Keratinocyte (primary cell): ENCODE data around the gene OR5V1. TPM values are rescaled to one million over a fixed set of nuclear protein-coding genes. Genes with fewer than 3 reads are reported as not detected.

ENCODE experiments used
- DNase-seq: peaks from one replicate; pipeline ENCODE4 v3.0.0-alpha.2; 2011; ENCODE audit warnings: low read depth, missing footprints, low spot score
- FAIRE-seq: peaks from 2 replicates; lab custom pipeline; 2011; peaks lifted over from hg19 to GRCh38; lab: Jason Lieb, UNC
- H2AFZ ChIP-seq: 2 replicates; pipeline ENCODE4 v1.6.0; 2012; ENCODE audit warnings: low read length, control low read depth, inconsistent platforms; ENCODE audit not compliant: control insufficient read depth
- H3K27ac ChIP-seq: 2 replicates; pipeline ENCODE4 v1.5.1; 2011; ENCODE audit warnings: low read length; ENCODE audit not compliant: control insufficient read depth, insufficient read depth
- H3K27me3 ChIP-seq: 3 replicates; pipeline ENCODE4 v1.6.0; 2011; ENCODE audit warnings: low read length; ENCODE audit not compliant: control insufficient read depth, insufficient read depth; ENCODE audit errors: extremely low read depth
- H3K36me3 ChIP-seq, 2 experiments: 2 replicates in 1 of 2; 3 replicates in 1 of 2; pipeline ENCODE4 v1.5.1; 2011; ENCODE audit warnings: low read length in 2 of 2, mild to moderate bottlenecking in 1 of 2; ENCODE audit not compliant: control insufficient read depth in 2 of 2, insufficient read depth in 2 of 2; ENCODE audit errors: extremely low read depth in 1 of 2
- H3K4me1 ChIP-seq: 3 replicates; pipeline ENCODE4 v1.5.1; 2011; ENCODE audit warnings: low read length; ENCODE audit not compliant: control insufficient read depth, insufficient read depth; ENCODE audit errors: extremely low read depth
- H3K4me2 ChIP-seq: 3 replicates; pipeline ENCODE4 v1.6.0; 2011; ENCODE audit warnings: low read depth, low read length; ENCODE audit not compliant: control insufficient read depth, insufficient read depth; ENCODE audit errors: extremely low read depth
- H3K4me3 ChIP-seq, 3 experiments: fragments of 200-600 bp in 1 of 3; sonication (generic) in 1 of 3; 2 replicates in 2 of 3; 3 replicates in 1 of 3; pipeline ENCODE4 v1.5.1; 2011 to 2016; ENCODE audit warnings: low read length in 3 of 3, mild to moderate bottlenecking in 3 of 3, control low read depth in 2 of 3, inconsistent platforms in 1 of 3, low read depth in 1 of 3, mixed read lengths in 1 of 3, mixed run types in 1 of 3, moderate library complexity in 1 of 3; ENCODE audit not compliant: control insufficient read depth in 2 of 3, insufficient read depth in 2 of 3; ENCODE audit errors: extremely low read depth in 1 of 3
- H3K79me2 ChIP-seq: 2 replicates; pipeline ENCODE4 v1.6.0; 2012; ENCODE audit warnings: low read length; ENCODE audit not compliant: control insufficient read depth, insufficient read depth
- H3K9ac ChIP-seq: 3 replicates; pipeline ENCODE4 v1.6.0; 2011; ENCODE audit warnings: low read length; ENCODE audit not compliant: control insufficient read depth, insufficient read depth; ENCODE audit errors: extremely low read depth
- H3K9me1 ChIP-seq: 3 replicates; pipeline ENCODE4 v1.6.0; 2011; ENCODE audit warnings: low read length; ENCODE audit not compliant: control insufficient read depth, insufficient read depth; ENCODE audit errors: extremely low read depth
- H3K9me3 ChIP-seq: 2 replicates; pipeline ENCODE4 v1.5.1; 2012; ENCODE audit warnings: low read depth, low read length; ENCODE audit not compliant: control insufficient read depth
- H4K20me1 ChIP-seq: 3 replicates; pipeline ENCODE4 v1.6.0; 2011; ENCODE audit warnings: low read length; ENCODE audit not compliant: control insufficient read depth, insufficient read depth; ENCODE audit errors: extremely low read depth
- CTCF ChIP-seq, 3 experiments: IDR thresholded peaks in 1 of 3; conservative IDR thresholded peaks in 1 of 3; optimal IDR thresholded peaks in 1 of 3; 2 replicates in 2 of 3; 3 replicates in 1 of 3; pipeline versions ENCODE3 to v1.5.1; 2011; ENCODE audit warnings: low read length in 3 of 3, mild to moderate bottlenecking in 3 of 3, moderate library complexity in 2 of 3, control low read depth in 1 of 3, inconsistent platforms in 1 of 3; ENCODE audit not compliant: insufficient read depth in 2 of 3; ENCODE audit errors: extremely low read depth in 1 of 3
- EZH2 ChIP-seq: IDR thresholded peaks from one replicate; pipeline ENCODE4 v1.6.1; 2012; ENCODE audit warnings: inconsistent platforms, mild to moderate bottlenecking, low read length, moderate library complexity
- dilution Hi-C: fragments of 300-500 bp; cut with MboI; formaldehyde crosslinking; loops from one replicate; pipeline ENCODE4 v1.7.0; 2020; ENCODE audit warnings: low sequenced_read_pairs; ENCODE audit not compliant: extremely low pct_ligation_motif_present
- polyA plus RNA-seq, 5 experiments: library from polyadenylated mRNA; depleted of rRNA in 3 of 5; stranded (reverse) in 3 of 5; stranded (forward) in 1 of 5; unstranded in 1 of 5; fragments of >200 nt; gene quantifications; 1 replicate in 1 of 5; 2 replicates in 3 of 5; 3 replicates in 1 of 5; pipeline versions ENCODE4 v1.2.1 to v1.2.3, GENCODE V29; 2011 to 2012; ENCODE audit warnings: missing spikeins in 2 of 5, low read depth in 1 of 5, low replicate concordance in 1 of 5

OR5V1 gene
- polyA plus RNA-seq, 1 donor (not counting 4 experiments of a cell fraction or from before 2014, with no cell fraction given), result not detected

- Histone ChIP-seq H3K4me2 (no peak overlapping the region), H3K4me3 (no peak overlapping the region), H2AFZ (no peak overlapping the region), H3K79me2 (no peaks in the 10 kb centered on the region), H3K4me1 (no peaks in the 10 kb centered on the region), H3K9me1 (no peaks in the 10 kb centered on the region), H3K36me3 (no peaks in the 10 kb centered on the region), H4K20me1 (no peaks in the 10 kb centered on the region), H3K9ac (no peak overlapping the region), H3K9me3 (no peaks in the 10 kb centered on the region), H3K27ac (no peak overlapping the region), H3K27me3 (no peaks in the 10 kb centered on the region)
- TF ChIP-seq CTCF (optimal IDR thresholded peaks at IDR 0.05 in 1 of 3, IDR thresholded peaks at IDR 0.05 in 1 of 3, conservative IDR thresholded peaks at IDR 0.05 in 1 of 3; ENCODE audit: extremely low read depth in 1 of 3, insufficient read depth in 2 of 3, low read length in 3 of 3) (peak in 1 of 3 experiments; percentile 16), EZH2 (no peak)
- dilution Hi-C loops, result no loop called here
- no peak for DNase-seq
- FAIRE-seq, result no peak
These were observed 7.3 kb upstream of the OR5V1 start for GRCh38 chr6:29376003-29376402.

- no peak for FAIRE-seq
- Histone ChIP-seq H3K27ac (no peak within 1 kb of the TSS), H4K20me1 (no peaks in the 10 kb centered on the region), H3K79me2 (no peaks in the 10 kb centered on the region), H3K4me1 (no peaks in the 10 kb centered on the region), H3K4me2 (no peak within 1 kb of the TSS), H3K4me3 (no peak within 1 kb of the TSS), H3K9ac (no peak within 1 kb of the TSS), H3K36me3 (no peaks in the 10 kb centered on the region), H3K9me3 (no peaks in the 10 kb centered on the region), H2AFZ (no peak within 1 kb of the TSS), H3K27me3 (no peaks in the 10 kb centered on the region), H3K9me1 (no peaks in the 10 kb centered on the region)
- dilution Hi-C loops, result no loop called here
- DNase-seq, result no peak
- TF ChIP-seq CTCF (optimal IDR thresholded peaks at IDR 0.05 in 1 of 3, IDR thresholded peaks at IDR 0.05 in 1 of 3, conservative IDR thresholded peaks at IDR 0.05 in 1 of 3; ENCODE audit: extremely low read depth in 1 of 3, insufficient read depth in 2 of 3, low read length in 3 of 3) (no peak), EZH2 (no peak)
These were observed 6.5 kb upstream of the OR5V1 start, which contains the start of gene OR12D3 for GRCh38 chr6:29375191-29375590. OR12D3 (minus strand) TSS chr6:29375291; CDS start chr6:29375287, 4 bp downstream.
